SK-N-SH (cell line): ENCODE measurements around the gene RIMS3.

Source experiments
- CHD2 ChIP-seq: fragments of 150-350 bp; IDR thresholded peaks from 2 replicates; pipeline ENCODE4 v1.6.1; 2018; ENCODE audit warnings: low read length; ENCODE audit not compliant: partially characterized antibody
- CTCF ChIP-seq: fragments of 200-600 bp; sonication (generic); IDR thresholded peaks from 2 replicates; pipeline ENCODE4 v1.6.1; 2017; ENCODE audit warnings: antibody characterized with exemption, mild to moderate bottlenecking, moderate library complexity
- ELF1 ChIP-seq: IDR thresholded peaks from 2 replicates; pipeline ENCODE4 v1.4.0; 2012
- EP300 ChIP-seq, 2 experiments: IDR thresholded peaks; 2 replicates each; pipeline versions ENCODE4 v1.4.0 to v1.6.1; 2012; ENCODE audit warnings: borderline replicate concordance in 1 of 2, low read depth in 1 of 2, low read length in 1 of 2
- EZH2phosphoT487 ChIP-seq: fragments of 200-600 bp; sonication (generic); IDR thresholded peaks from 2 replicates; pipeline ENCODE4 v1.6.1; 2017; ENCODE audit warnings: low read depth, mixed run types, mild to moderate bottlenecking, antibody characterized with exemption, moderate library complexity, borderline replicate concordance
- JUND ChIP-seq: IDR thresholded peaks from 2 replicates; pipeline ENCODE4 v1.4.0; 2012
- POLR2AphosphoS5 ChIP-seq: IDR thresholded peaks from 2 replicates; pipeline ENCODE4 v1.6.1; 2012; ENCODE audit warnings: low read depth, low read length
- RFX5 ChIP-seq: IDR thresholded peaks from 2 replicates; pipeline ENCODE4 v1.6.1; 2012; ENCODE audit warnings: mild to moderate bottlenecking, improper control_type of control experiment, low read length
- SIN3A ChIP-seq: IDR thresholded peaks from 2 replicates; pipeline ENCODE4 v1.6.1; 2012; ENCODE audit warnings: low read depth, mild to moderate bottlenecking, low read length, moderate library complexity, borderline replicate concordance
- TAF1 ChIP-seq: IDR thresholded peaks from 2 replicates; pipeline ENCODE4 v1.6.1; 2012; ENCODE audit warnings: low read depth, mild to moderate bottlenecking, low read length, moderate library complexity, borderline replicate concordance
- TEAD4 ChIP-seq: IDR thresholded peaks from 2 replicates; pipeline ENCODE4 v1.4.0; 2012; ENCODE audit warnings: mild to moderate bottlenecking, borderline replicate concordance; ENCODE audit not compliant: insufficient read depth
- TF ChIP-seq, protein P1 (sequence below): IDR thresholded peaks from 2 replicates; pipeline ENCODE4; 2012
- TF ChIP-seq, protein P2 (sequence below): IDR thresholded peaks from 2 replicates; pipeline ENCODE4 v1.4.0; 2012; ENCODE audit warnings: low read depth

GRCh38 chr1:40620586-40621210, 44.8 kb downstream of the RIMS3 start:
- TF ChIP-seq CTCF (no peak), RFX5 (no peak), POLR2AphosphoS5 (no peak), EZH2phosphoT487 (no peak), TAF1 (no peak), SIN3A (no peak), JUND (no peak), TEAD4 (no peak), EP300 (IDR thresholded peaks at IDR 0.05; ENCODE audit: borderline replicate concordance in 1 of 2, low read depth in 1 of 2, low read length in 1 of 2) (no peak), CHD2 (no peak), ELF1 (no peak)
- TF ChIP-seq, protein P1, sequence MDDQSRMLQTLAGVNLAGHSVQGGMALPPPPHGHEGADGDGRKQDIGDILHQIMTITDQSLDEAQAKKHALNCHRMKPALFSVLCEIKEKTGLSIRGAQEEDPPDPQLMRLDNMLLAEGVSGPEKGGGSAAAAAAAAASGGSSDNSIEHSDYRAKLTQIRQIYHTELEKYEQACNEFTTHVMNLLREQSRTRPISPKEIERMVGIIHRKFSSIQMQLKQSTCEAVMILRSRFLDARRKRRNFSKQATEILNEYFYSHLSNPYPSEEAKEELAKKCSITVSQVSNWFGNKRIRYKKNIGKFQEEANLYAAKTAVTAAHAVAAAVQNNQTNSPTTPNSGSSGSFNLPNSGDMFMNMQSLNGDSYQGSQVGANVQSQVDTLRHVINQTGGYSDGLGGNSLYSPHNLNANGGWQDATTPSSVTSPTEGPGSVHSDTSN: no peak
- TF ChIP-seq, protein P2, sequence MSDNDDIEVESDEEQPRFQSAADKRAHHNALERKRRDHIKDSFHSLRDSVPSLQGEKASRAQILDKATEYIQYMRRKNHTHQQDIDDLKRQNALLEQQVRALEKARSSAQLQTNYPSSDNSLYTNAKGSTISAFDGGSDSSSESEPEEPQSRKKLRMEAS: no peak
